HG03064 (cell line): ENCODE measurements around the gene SERTM2.
"Not testable (repeated sequence)": the region's sequence is repeated elsewhere in the genome, so short reads cannot be mapped to it uniquely, and the experiment has no call there.

Experiments
- ATAC-seq: cut with Tn5 transposase; IDR thresholded peaks from one replicate; pipeline ENCODE4 v1.9.1; 2021; ENCODE audit warnings: low read depth; ENCODE audit not compliant: unreplicated experiment

Gene SERTM2

GRCh38 chrX:111511477-111511876 is at the start of gene SERTM2:
SERTM2 (plus strand) TSS chrX:111511645; CDS start chrX:111518858, 7,213 bp downstream.
- ATAC-seq = no peak

- no peak for ATAC-seq
Measured at GRCh38 chrX:111465669-111466068, 45.8 kb upstream of the SERTM2 start.

GRCh38 chrX:111467896-111468295 is 43.5 kb upstream of the SERTM2 start:
- ATAC-seq = no peak

- no peak for ATAC-seq
Measured at GRCh38 chrX:111470681-111471403, 40.6 kb upstream of the SERTM2 start.

- no peak for ATAC-seq
Measured at GRCh38 chrX:111481896-111482295, 29.5 kb upstream of the SERTM2 start.

- ATAC-seq = no peak
Measured at GRCh38 chrX:111483135-111483534, 28.3 kb upstream of the SERTM2 start.

GRCh38 chrX:111483881-111484280 is 27.6 kb upstream of the SERTM2 start:
- no peak for ATAC-seq

- no peak for ATAC-seq
Measured at GRCh38 chrX:111490688-111491087, 20.8 kb upstream of the SERTM2 start.

- no peak for ATAC-seq
Measured at GRCh38 chrX:111492085-111492484, 19.4 kb upstream of the SERTM2 start.

GRCh38 chrX:111498538-111499103 is 12.8 kb upstream of the SERTM2 start:
- no peak for ATAC-seq

GRCh38 chrX:111503485-111503993 is 7.9 kb upstream of the SERTM2 start:
- no peak for ATAC-seq

- no peak for ATAC-seq
Measured at GRCh38 chrX:111504941-111505340, 6.5 kb upstream of the SERTM2 start.

- no peak for ATAC-seq
Measured at GRCh38 chrX:111505783-111506182, 5.7 kb upstream of the SERTM2 start.

- no peak for ATAC-seq
Measured at GRCh38 chrX:111506826-111507225, 4.6 kb upstream of the SERTM2 start.

GRCh38 chrX:111507933-111508332 is 3.5 kb upstream of the SERTM2 start:
- ATAC-seq = no peak

- ATAC-seq = no peak
Measured at GRCh38 chrX:111515298-111515697, 3.9 kb downstream of the SERTM2 start.

GRCh38 chrX:111518667-111519066 is 7.2 kb downstream of the SERTM2 start:
- no peak for ATAC-seq

GRCh38 chrX:111519215-111519614 is 7.8 kb downstream of the SERTM2 start:
- no peak for ATAC-seq

GRCh38 chrX:111520506-111520905 is 9.1 kb downstream of the SERTM2 start:
- no peak for ATAC-seq

GRCh38 chrX:111521169-111521568 is 9.7 kb downstream of the SERTM2 start:
- no peak for ATAC-seq

GRCh38 chrX:111543212-111543741 is 31.8 kb downstream of the SERTM2 start:
- no peak for ATAC-seq

- ATAC-seq = not testable (repeated sequence)
Measured at GRCh38 chrX:111549235-111549634, 37.8 kb downstream of the SERTM2 start.
